ENCODE results near the gene ATXN7L2. TPM values are rescaled to one million over a fixed set of nuclear protein-coding genes. Genes with fewer than 3 reads are reported as not detected.

The ATXN7L2 gene
- total and polyA plus RNA-seq, 10 of the 15 experiments (the other 5 are each of a cell fraction or from before 2014, with no cell fraction given) = 0.27 to 7.4 (median 4.9) TPM

DNA sequence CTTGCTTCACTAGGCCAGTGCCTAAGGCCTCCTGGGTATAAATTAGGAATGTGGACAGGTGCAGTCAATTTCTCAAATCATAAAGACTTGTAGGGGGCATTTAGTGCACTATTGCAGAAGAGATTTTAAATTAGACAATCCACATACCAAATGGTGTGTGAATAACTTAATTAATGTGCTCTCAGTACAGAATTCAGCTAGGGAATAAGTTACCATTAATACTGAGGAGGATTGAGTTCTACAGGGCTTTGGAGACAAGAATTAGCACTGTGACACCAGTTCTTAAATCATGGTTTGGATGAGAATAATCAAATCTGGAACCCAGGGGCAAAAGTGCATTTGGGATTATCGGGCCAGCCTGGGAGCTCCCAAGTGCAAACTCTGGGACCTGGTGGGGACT is 15.6 kb upstream of the ATXN7L2 start:
- intact Hi-C loops (cut with micrococcal nuclease; ENCODE audit: unreplicated experiment) = no loop called here

More for the DNA sequence above, 15.6 kb upstream of the ATXN7L2 start:
- Histone ChIP-seq H3K4me1 (ENCODE audit: control insufficient read depth, insufficient read depth, low read length) (no peaks in the 10 kb centered on the region), H3K4me2 (ENCODE audit: control insufficient read depth, insufficient read depth) (no peak overlapping the region), H3K9ac (ENCODE audit: control insufficient read depth, insufficient read depth, low read length) (no peak overlapping the region), H4K20me1 (ENCODE audit: control insufficient read depth, insufficient read depth) (no peaks in the 10 kb centered on the region), H3K36me3 (ENCODE audit: control insufficient read depth in 2 of 2, insufficient read depth in 2 of 2, low read length in 1 of 2) (no peaks in the 10 kb centered on the region), H3K27ac (ENCODE audit: control insufficient read depth, insufficient read depth) (no peak overlapping the region), H3K79me2 (ENCODE audit: control insufficient read depth, insufficient read depth, low read length) (no peaks in the 10 kb centered on the region), H3K9me3 (replicated peaks; ENCODE audit: control insufficient read depth, insufficient read depth, low read length) (no peaks in the 10 kb centered on the region), H3K27me3 (replicated peaks in 1 of 2; ENCODE audit: control insufficient read depth in 2 of 2, insufficient read depth in 2 of 2, low read length in 1 of 2) (peaks cover 4 to 7% of the 10 kb centered on the region in 2 experiments; a peak in 3 of 4 replicates), H2AFZ (ENCODE audit: control insufficient read depth, low read depth, low read length) (no peak overlapping the region), H3K4me3 (no peak overlapping the region)
- ATAC-seq = no peak
- no TSS peak for BruUV-seq (replicated peaks)
- FAIRE-seq = no peak
- DNase-seq (ENCODE audit: low read depth, low spot score) = no peak
- CTCF ChIA-PET = interaction anchor here (1.2 to 1.6 kb wide), 2 partner anchors 11 to 65 kb away, joined by 4 to 6 read pairs; no protein-coding TSS in a partner anchor
- RAD21 ChIA-PET (ENCODE audit: unreplicated experiment) = no interaction called here
- POLR2A ChIA-PET = no interaction called here
- in situ Hi-C loops (cut with MboI) = no loop called here
- 93% methylated on average over 1 of the region's 1 CpG for WGBS (ENCODE audit: insufficient coverage, insufficient replicate concordance, low lambda C conversion rate, missing lambda C conversion rate)
- TF ChIP-seq ZBED1 (IDR thresholded peaks at IDR 0.05; ENCODE audit: borderline replicate concordance) (no peak), SMARCA5 (IDR thresholded peaks at IDR 0.05) (no peak), RBBP5 (conservative IDR thresholded peaks at IDR 0.05) (no peak), NFYA (IDR thresholded peaks at IDR 0.05; ENCODE audit: borderline replicate concordance, low read depth, low read length) (no peak), TCF7 (IDR thresholded peaks at IDR 0.05; ENCODE audit: borderline replicate concordance) (no peak), SP1 (IDR thresholded peaks at IDR 0.05; ENCODE audit: low read depth, low read length) (no peak), JUNB (IDR thresholded peaks at IDR 0.05) (no peak), HDAC6 (IDR thresholded peaks at IDR 0.05; ENCODE audit: unreplicated experiment) (no peak), CREB1 (IDR thresholded peaks at IDR 0.05; ENCODE audit: low read depth) (no peak), NFYB (IDR thresholded peaks at IDR 0.05; ENCODE audit: insufficient read depth, low read depth, low read length) (no peak), POLR2AphosphoS5 (IDR thresholded peaks at IDR 0.05; ENCODE audit: low read length) (no peak), RAD21 (IDR thresholded peaks at IDR 0.05; ENCODE audit: insufficient read depth, low read depth, low read length) (no peak), SMAD1 (IDR thresholded peaks at IDR 0.05; ENCODE audit: low read depth, partially characterized antibody) (no peak), MTA2 (IDR thresholded peaks at IDR 0.05; ENCODE audit: low read depth) (no peak), CHD2 (IDR thresholded peaks at IDR 0.05; ENCODE audit: borderline replicate concordance, low read depth, low read length) (no peak)
- TF ChIP-seq, protein P1, sequence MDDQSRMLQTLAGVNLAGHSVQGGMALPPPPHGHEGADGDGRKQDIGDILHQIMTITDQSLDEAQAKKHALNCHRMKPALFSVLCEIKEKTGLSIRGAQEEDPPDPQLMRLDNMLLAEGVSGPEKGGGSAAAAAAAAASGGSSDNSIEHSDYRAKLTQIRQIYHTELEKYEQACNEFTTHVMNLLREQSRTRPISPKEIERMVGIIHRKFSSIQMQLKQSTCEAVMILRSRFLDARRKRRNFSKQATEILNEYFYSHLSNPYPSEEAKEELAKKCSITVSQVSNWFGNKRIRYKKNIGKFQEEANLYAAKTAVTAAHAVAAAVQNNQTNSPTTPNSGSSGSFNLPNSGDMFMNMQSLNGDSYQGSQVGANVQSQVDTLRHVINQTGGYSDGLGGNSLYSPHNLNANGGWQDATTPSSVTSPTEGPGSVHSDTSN (IDR thresholded peaks at IDR 0.05; ENCODE audit: insufficient replicate concordance, low read depth, low read length) = no peak
- TF ChIP-seq, protein P2, sequence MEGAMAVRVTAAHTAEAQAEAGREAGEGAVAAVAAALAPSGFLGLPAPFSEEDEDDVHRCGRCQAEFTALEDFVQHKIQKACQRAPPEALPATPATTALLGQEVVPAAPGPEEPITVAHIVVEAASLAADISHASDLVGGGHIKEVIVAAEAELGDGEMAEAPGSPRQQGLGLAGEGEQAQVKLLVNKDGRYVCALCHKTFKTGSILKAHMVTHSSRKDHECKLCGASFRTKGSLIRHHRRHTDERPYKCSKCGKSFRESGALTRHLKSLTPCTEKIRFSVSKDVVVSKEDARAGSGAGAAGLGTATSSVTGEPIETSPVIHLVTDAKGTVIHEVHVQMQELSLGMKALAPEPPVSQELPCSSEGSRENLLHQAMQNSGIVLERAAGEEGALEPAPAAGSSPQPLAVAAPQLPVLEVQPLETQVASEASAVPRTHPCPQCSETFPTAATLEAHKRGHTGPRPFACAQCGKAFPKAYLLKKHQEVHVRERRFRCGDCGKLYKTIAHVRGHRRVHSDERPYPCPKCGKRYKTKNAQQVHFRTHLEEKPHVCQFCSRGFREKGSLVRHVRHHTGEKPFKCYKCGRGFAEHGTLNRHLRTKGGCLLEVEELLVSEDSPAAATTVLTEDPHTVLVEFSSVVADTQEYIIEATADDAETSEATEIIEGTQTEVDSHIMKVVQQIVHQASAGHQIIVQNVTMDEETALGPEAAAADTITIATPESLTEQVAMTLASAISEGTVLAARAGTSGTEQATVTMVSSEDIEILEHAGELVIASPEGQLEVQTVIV (IDR thresholded peaks at IDR 0.05; ENCODE audit: borderline replicate concordance, partially characterized antibody) = no peak
- TF ChIP-seq, protein P3, sequence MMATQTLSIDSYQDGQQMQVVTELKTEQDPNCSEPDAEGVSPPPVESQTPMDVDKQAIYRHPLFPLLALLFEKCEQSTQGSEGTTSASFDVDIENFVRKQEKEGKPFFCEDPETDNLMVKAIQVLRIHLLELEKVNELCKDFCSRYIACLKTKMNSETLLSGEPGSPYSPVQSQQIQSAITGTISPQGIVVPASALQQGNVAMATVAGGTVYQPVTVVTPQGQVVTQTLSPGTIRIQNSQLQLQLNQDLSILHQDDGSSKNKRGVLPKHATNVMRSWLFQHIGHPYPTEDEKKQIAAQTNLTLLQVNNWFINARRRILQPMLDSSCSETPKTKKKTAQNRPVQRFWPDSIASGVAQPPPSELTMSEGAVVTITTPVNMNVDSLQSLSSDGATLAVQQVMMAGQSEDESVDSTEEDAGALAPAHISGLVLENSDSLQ (IDR thresholded peaks at IDR 0.05) = no peak
- SMC1A ChIA-PET (ENCODE audit: uncharacterized antibody, unreplicated experiment) = no interaction called here

All from GM12878 (cell line).